Epithelial cell of alveolus of lung (primary cell): ENCODE data around the gene KRTAP1-5. TPM values are rescaled to one million over a fixed set of nuclear protein-coding genes. Genes with fewer than 3 reads are reported as not detected.

Experiments
- total RNA-seq: library from RNA; depleted of rRNA; stranded (reverse); fragments of >200 nt; gene quantifications from 2 replicates; pipeline ENCODE4 v1.2.1, GENCODE V29; 2015

Gene KRTAP1-5
- 10.1 TPM in 1 of 2 replicates, not detected in the other for total RNA-seq

GRCh38 chr17:41026715-41027471, at the start of gene KRTAP1-5:
Gene KRTAP1-5, minus strand, starts transcription at chr17:41027208. Its CDS starts 53 bp downstream, at chr17:41027155.

GRCh38 chr17:41065829-41066624, 39.0 kb upstream of the KRTAP1-5 start, which contains the start of gene KRTAP2-4:
Gene KRTAP2-4, minus strand, starts transcription at chr17:41065879. Its CDS starts 34 bp downstream, at chr17:41065845.

GRCh38 chr17:41060052-41060604, 33.1 kb upstream of the KRTAP1-5 start, which contains the start of gene KRTAP2-3:
Gene KRTAP2-3, minus strand, starts transcription at chr17:41060114. Its CDS starts 64 bp downstream, at chr17:41060050.

GRCh38 chr17:41055130-41055529, 28.1 kb upstream of the KRTAP1-5 start, which contains the start of gene KRTAP2-2:
Gene KRTAP2-2, minus strand, starts transcription at chr17:41055230. Its CDS starts 19 bp downstream, at chr17:41055211.

GRCh38 chr17:41046735-41047465, 19.9 kb upstream of the KRTAP1-5 start, which contains the start of gene KRTAP2-1:
Gene KRTAP2-1, minus strand, starts transcription at chr17:41047316. Its CDS starts 49 bp downstream, at chr17:41047267.

GRCh38 chr17:41040783-41041571, 14.0 kb upstream of the KRTAP1-5 start, which contains the start of gene KRTAP1-1:
Gene KRTAP1-1, minus strand, starts transcription at chr17:41041450. Its CDS starts 53 bp downstream, at chr17:41041397.

GRCh38 chr17:41034346-41034935, 7.4 kb upstream of the KRTAP1-5 start, which contains the start of gene KRTAP1-3:
Gene KRTAP1-3, minus strand, starts transcription at chr17:41034874. Its CDS starts 53 bp downstream, at chr17:41034821.

GRCh38 chr17:41029633-41030245, 2.7 kb upstream of the KRTAP1-5 start, which contains the start of gene KRTAP1-4:
Gene KRTAP1-4, minus strand, starts transcription at chr17:41030195. Its CDS starts 117 bp downstream, at chr17:41030078.

GRCh38 chr17:41008811-41009210, 18.2 kb downstream of the KRTAP1-5 start, which contains the start of gene KRTAP3-1:
Gene KRTAP3-1, minus strand, starts transcription at chr17:41009128. Its CDS starts 54 bp downstream, at chr17:41009074.

GRCh38 chr17:40999563-40999962, 27.4 kb downstream of the KRTAP1-5 start, which contains the start of gene KRTAP3-2:
Gene KRTAP3-2, minus strand, starts transcription at chr17:40999906. Its CDS starts 53 bp downstream, at chr17:40999853.

GRCh38 chr17:40993839-40994238, 33.2 kb downstream of the KRTAP1-5 start, which contains the start of gene KRTAP3-3:
Gene KRTAP3-3, minus strand, starts transcription at chr17:40994164. Its CDS starts 67 bp downstream, at chr17:40994097.

GRCh38 chr17:40984226-40984625, 42.8 kb downstream of the KRTAP1-5 start, which contains the start of gene KRT40:
Gene KRT40, minus strand, starts transcription at chr17:40984326. Its CDS starts 53 bp downstream, at chr17:40984273.

Other genes with a start within 250 kb of the KRTAP1-5 start
- gene KRT27, start 244.7 kb downstream of the KRTAP1-5 start, total RNA-seq: not detected in 2 replicates
- not detected in 2 replicates for gene KRT28, start 227.2 kb downstream of the KRTAP1-5 start, total RNA-seq
- gene KRT10, start 204.6 kb downstream of the KRTAP1-5 start, total RNA-seq: 24.4 and 33.1 TPM in 2 replicates
- gene KRT12, start 160.0 kb downstream of the KRTAP1-5 start, total RNA-seq: not detected in 2 replicates
- gene KRT20, start 142.0 kb downstream of the KRTAP1-5 start, total RNA-seq: not detected in 2 replicates
- under 0.01 TPM in 1 of 2 replicates, not detected in the other for gene KRT23, start 89.6 kb downstream of the KRTAP1-5 start, total RNA-seq
- 0.52 TPM in 1 of 2 replicates, not detected in the other for gene KRT39, start 60.3 kb downstream of the KRTAP1-5 start, total RNA-seq
- not detected in 2 replicates for gene KRT40, start 42.9 kb downstream of the KRTAP1-5 start, total RNA-seq
- gene KRTAP3-3, start 33.0 kb downstream of the KRTAP1-5 start, total RNA-seq: not detected in 2 replicates
- gene KRTAP3-2, start 27.3 kb downstream of the KRTAP1-5 start, total RNA-seq: not detected in 2 replicates
- not detected in 2 replicates for gene KRTAP3-1, start 18.1 kb downstream of the KRTAP1-5 start, total RNA-seq
- not detected in 2 replicates for gene KRTAP1-4, start 3.0 kb upstream of the KRTAP1-5 start, total RNA-seq
- gene KRTAP1-3, start 7.7 kb upstream of the KRTAP1-5 start, total RNA-seq: not detected in 2 replicates
- not detected in 2 replicates for gene KRTAP1-1, start 14.2 kb upstream of the KRTAP1-5 start, total RNA-seq
- gene KRTAP2-1, start 20.1 kb upstream of the KRTAP1-5 start, total RNA-seq: not detected in 2 replicates
- gene KRTAP2-2, start 28.0 kb upstream of the KRTAP1-5 start, total RNA-seq: not detected in 2 replicates
- 1.9 TPM in 1 of 2 replicates, not detected in the other for gene KRTAP2-3, start 32.9 kb upstream of the KRTAP1-5 start, total RNA-seq
- not detected in 2 replicates for gene KRTAP2-4, start 38.7 kb upstream of the KRTAP1-5 start, total RNA-seq
- gene KRTAP4-7, start 56.9 kb upstream of the KRTAP1-5 start, total RNA-seq: not detected in 2 replicates
- gene KRTAP4-8, start 70.9 kb upstream of the KRTAP1-5 start, total RNA-seq: not detected in 2 replicates
- gene KRTAP4-16, start 75.0 kb upstream of the KRTAP1-5 start, total RNA-seq: not detected in 2 replicates
- not detected in 2 replicates for gene KRTAP4-9, start 78.2 kb upstream of the KRTAP1-5 start, total RNA-seq
- gene KRTAP4-11, start 91.2 kb upstream of the KRTAP1-5 start, total RNA-seq: not detected in 2 replicates
- not detected in 2 replicates for gene KRTAP4-12, start 97.0 kb upstream of the KRTAP1-5 start, total RNA-seq
- gene KRTAP4-6, start 113.3 kb upstream of the KRTAP1-5 start, total RNA-seq: not detected in 2 replicates
- not detected in 2 replicates for gene KRTAP4-5, start 122.6 kb upstream of the KRTAP1-5 start, total RNA-seq
- not detected in 2 replicates for gene KRTAP4-4, start 133.5 kb upstream of the KRTAP1-5 start, total RNA-seq
- not detected in 2 replicates for gene KRTAP4-3, start 141.0 kb upstream of the KRTAP1-5 start, total RNA-seq
- not detected in 2 replicates for gene KRTAP4-2, start 151.0 kb upstream of the KRTAP1-5 start, total RNA-seq
- 0.13 TPM in 1 of 2 replicates, not detected in the other for gene KRTAP4-1, start 157.7 kb upstream of the KRTAP1-5 start, total RNA-seq
- not detected in 2 replicates for gene KRTAP9-1, start 162.7 kb upstream of the KRTAP1-5 start, total RNA-seq
- gene KRTAP9-2, start 199.4 kb upstream of the KRTAP1-5 start, total RNA-seq: not detected in 2 replicates
- not detected in 2 replicates for gene KRTAP9-3, start 205.2 kb upstream of the KRTAP1-5 start, total RNA-seq
- not detected in 2 replicates for gene KRTAP9-8, start 210.8 kb upstream of the KRTAP1-5 start, total RNA-seq
- not detected in 2 replicates for gene KRTAP9-4, start 222.5 kb upstream of the KRTAP1-5 start, total RNA-seq
- not detected in 2 replicates for gene KRTAP9-9, start 228.2 kb upstream of the KRTAP1-5 start, total RNA-seq
- gene KRTAP9-6, start 238.2 kb upstream of the KRTAP1-5 start, total RNA-seq: not detected in 2 replicates
- gene KRTAP9-7, start 248.5 kb upstream of the KRTAP1-5 start, total RNA-seq: not detected in 2 replicates